GM13977 (cell line): Measurements from ENCODE around the gene RPP40.

ENCODE experiments used
- DNase-seq: peaks from one replicate; pipeline ENCODE4 v3.0.0; 2012; ENCODE audit warnings: low spot score
- CTCF ChIP-seq: IDR thresholded peaks from 2 replicates; pipeline ENCODE4 v1.5.1; 2012; ENCODE audit warnings: mild to moderate bottlenecking, control low read depth; ENCODE audit not compliant: insufficient read depth; ENCODE audit errors: extremely low read depth, missing control alignments
- in situ Hi-C: fragments of 300-500 bp; cut with MboI; formaldehyde crosslinking; loops from one replicate; pipeline ENCODE4 v1.12.0; 2022; ENCODE audit warnings: low sequenced_read_pairs, low pct_unique_long_range_greater_than_20kb, mixed read lengths, inconsistent platforms; ENCODE audit not compliant: unreplicated experiment

RPP40 gene

GRCh38 chr6:4973982-4974745, 29.7 kb downstream of the RPP40 start:
- TF ChIP-seq CTCF: no peak
- DNase-seq: no peak
- in situ Hi-C loops: no loop called here

GRCh38 chr6:4973415-4973814, 30.4 kb downstream of the RPP40 start:
- no peak for DNase-seq
- in situ Hi-C loops: no loop called here
- TF ChIP-seq CTCF: no peak

- TF ChIP-seq CTCF: no peak
Measured at GRCh38 chr6:4972438-4972837, 31.4 kb downstream of the RPP40 start.

GRCh38 chr6:4971851-4972250, 32.0 kb downstream of the RPP40 start:
- in situ Hi-C loops: no loop called here
- DNase-seq: no peak
- TF ChIP-seq CTCF: no peak

More at GRCh38 chr6:4972438-4972837, 31.4 kb downstream of the RPP40 start:
- DNase-seq: no peak
- in situ Hi-C loops: no loop called here

- no peak for TF ChIP-seq CTCF
- DNase-seq: no peak
- in situ Hi-C loops: no loop called here
Measured at GRCh38 chr6:4970739-4971395, 33.0 kb downstream of the RPP40 start.

- DNase-seq: no peak
- no peak for TF ChIP-seq CTCF
- in situ Hi-C loops: no loop called here
Measured at GRCh38 chr6:4969609-4970285, 34.1 kb downstream of the RPP40 start.
